GM23248 (cell line): ENCODE measurements around the gene SNX9. TPM values are rescaled to one million over a fixed set of nuclear protein-coding genes. Genes with fewer than 3 reads are reported as not detected.

Experiments
- DNase-seq: peaks from one replicate; pipeline ENCODE4 v3.0.0-alpha.2; 2015
- H2AFZ ChIP-seq: fragments of 200-600 bp; sonication (generic); 2 replicates; pipeline ENCODE4 v1.6.1; 2016; ENCODE audit warnings: antibody characterized with exemption
- H3F3A ChIP-seq: fragments of 200-600 bp; sonication (generic); 2 replicates; pipeline ENCODE4 v1.6.1; 2016; ENCODE audit warnings: mild to moderate bottlenecking, antibody characterized with exemption, mixed run types; ENCODE audit not compliant: insufficient read depth
- H3K27ac ChIP-seq: fragments of 200-600 bp; sonication (generic); 2 replicates; pipeline ENCODE4 v1.5.1; 2016; ENCODE audit warnings: mild to moderate bottlenecking
- H3K27me3 ChIP-seq: fragments of 200-600 bp; sonication (generic); replicated peaks from 2 replicates; pipeline ENCODE4 v1.6.1; 2016; ENCODE audit warnings: mild to moderate bottlenecking; ENCODE audit not compliant: insufficient read depth
- H3K36me3 ChIP-seq: fragments of 200-600 bp; sonication (generic); 2 replicates; pipeline ENCODE4 v1.6.1; 2016; ENCODE audit warnings: low read depth, mild to moderate bottlenecking
- H3K4me1 ChIP-seq: fragments of 200-600 bp; sonication (generic); 2 replicates; pipeline ENCODE4 v1.6.1; 2016; ENCODE audit warnings: mild to moderate bottlenecking; ENCODE audit not compliant: insufficient read depth
- H3K4me2 ChIP-seq: fragments of 200-600 bp; sonication (generic); one replicate; pipeline ENCODE4 v1.6.1; 2016; ENCODE audit warnings: mild to moderate bottlenecking; ENCODE audit not compliant: unreplicated experiment
- H3K4me3 ChIP-seq: fragments of 200-600 bp; sonication (generic); 2 replicates; pipeline ENCODE4 v1.5.1; 2016; ENCODE audit warnings: mild to moderate bottlenecking
- H3K79me2 ChIP-seq: fragments of 200-600 bp; sonication (generic); 2 replicates; pipeline ENCODE4 v1.6.1; 2016; ENCODE audit warnings: mild to moderate bottlenecking; ENCODE audit not compliant: insufficient read depth
- H3K9ac ChIP-seq: fragments of 200-600 bp; sonication (generic); 2 replicates; pipeline ENCODE4 v1.6.1; 2016; ENCODE audit warnings: mild to moderate bottlenecking
- H3K9me2 ChIP-seq: fragments of 200-600 bp; sonication (generic); 2 replicates; pipeline ENCODE4 v1.6.1; 2016; ENCODE audit warnings: mixed run types, mild to moderate bottlenecking, moderate library complexity; ENCODE audit not compliant: insufficient read depth
- H3K9me3 ChIP-seq: fragments of 200-600 bp; sonication (generic); one replicate; pipeline ENCODE4 v1.6.1; 2017; ENCODE audit warnings: low read depth
- H4K20me1 ChIP-seq: fragments of 200-600 bp; sonication (generic); 2 replicates; pipeline ENCODE4 v1.6.0; 2016; ENCODE audit not compliant: insufficient read depth
- EZH2 ChIP-seq: fragments of 200-600 bp; sonication (generic); IDR thresholded peaks from 2 replicates; pipeline ENCODE4 v1.6.1; 2018; ENCODE audit warnings: antibody characterized with exemption, mild to moderate bottlenecking; ENCODE audit not compliant: insufficient read depth, poor library complexity, severe bottlenecking
- EZH2phosphoT487 ChIP-seq: fragments of 200-600 bp; sonication (generic); IDR thresholded peaks from 2 replicates; pipeline ENCODE4 v1.6.1; 2018; ENCODE audit warnings: antibody characterized with exemption, moderate library complexity, mild to moderate bottlenecking, low read depth; ENCODE audit not compliant: insufficient read depth
- WGBS, 2 experiments: methylation state at CpG; one replicate each; pipeline ENCODE4 v1.1.6; 2015 to 2017; ENCODE audit warnings: low lambda C conversion rate in 2 of 2, low coverage in 1 of 2; ENCODE audit errors: missing lambda C conversion rate in 2 of 2; 5-methylcytosine and 5-hydroxymethylcytosine counted together
- in situ Hi-C: fragments of 300-500 bp; cut with MboI; formaldehyde crosslinking; loops from 2 replicates; pipeline ENCODE4 v1.15.0; 2020
- polyA plus RNA-seq: library from polyadenylated mRNA; unstranded; fragments of >200 nt; fragmentation: Nextera tagmentation; extraction: Ambion mirVana; gene quantifications from 2 replicates; pipeline ENCODE4 v1.2.1, GENCODE V29; 2016
- total RNA-seq: library from RNA; depleted of rRNA; stranded (reverse); fragments of >200 nt; shearing (Covaris generic); gene quantifications from 2 replicates; pipeline ENCODE4 v1.2.3, GENCODE V29; 2014

SNX9 gene
- total and polyA plus RNA-seq, 2 experiments from 2014 or later, result 80.4 to 89.6 TPM

DNA sequence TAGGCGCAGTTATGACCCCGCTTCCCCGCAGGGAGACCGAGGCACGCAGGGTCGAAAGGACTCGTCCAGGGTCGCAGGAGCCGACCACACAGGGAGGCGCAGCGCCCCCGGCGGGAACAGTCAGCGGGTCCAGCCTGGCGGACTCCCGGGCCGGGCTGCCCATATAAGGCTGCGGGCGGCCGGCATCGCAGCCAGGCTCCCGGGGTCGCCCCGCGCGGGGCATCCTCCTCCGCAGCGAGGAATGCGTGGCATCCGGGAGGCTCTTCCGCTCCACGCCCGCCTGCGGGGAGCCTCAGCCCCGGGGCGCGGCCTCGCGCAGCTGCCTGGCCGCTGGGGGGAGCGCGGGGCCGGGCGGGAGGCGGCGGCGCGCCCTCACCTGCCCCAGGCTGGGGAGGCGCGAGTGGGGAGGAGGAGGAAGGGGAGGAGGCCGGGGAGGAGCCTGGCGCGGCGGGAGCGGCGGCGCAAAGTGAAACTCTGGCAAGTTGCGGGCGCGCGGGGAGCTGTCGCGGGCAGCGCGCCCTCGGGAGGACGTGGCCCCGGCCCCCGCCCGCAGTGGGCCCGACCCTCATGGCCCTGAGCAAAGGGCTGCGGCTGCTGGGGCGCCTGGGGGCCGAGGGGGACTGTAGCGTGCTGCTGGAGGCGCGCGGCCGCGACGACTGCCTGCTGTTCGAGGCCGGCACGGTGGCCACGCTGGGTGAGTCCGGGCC, 158.5 kb downstream of the SNX9 start, which contains the start of gene SYNJ2:
Gene SYNJ2, plus strand, starts transcription at position 469 of the 707 bp plus-strand sequence. Its CDS starts 99 bp downstream, at position 568.
- peak within 1 kb of the TSS; percentile 96 for H3K4me3 ChIP-seq

GRCh38 chr6:157982102-157982562, 159.1 kb downstream of the SNX9 start:
- Histone ChIP-seq H2AFZ (peak overlapping the region; percentile 60), H3K79me2 (peaks cover 49% of the 10 kb centered on the region)

More for the DNA sequence above, 158.5 kb downstream of the SNX9 start, which contains the start of gene SYNJ2:
- peak; percentile 88 for DNase-seq
- TF ChIP-seq EZH2phosphoT487 (no peak), EZH2 (no peak)
- Histone ChIP-seq H2AFZ (peak within 1 kb of the TSS; percentile 60), H4K20me1 (no peaks in the 10 kb centered on the region), H3K4me2 (peak within 1 kb of the TSS; percentile 99), H3K9ac (peak within 1 kb of the TSS; percentile 89), H3K9me2 (no peaks in the 10 kb centered on the region), H3K36me3 (no peaks in the 10 kb centered on the region), H3F3A (peaks cover 31% of the 10 kb centered on the region), H3K27me3 (no peaks in the 10 kb centered on the region), H3K27ac (peak within 1 kb of the TSS; percentile 49; the same call in 1 of the 2 replicates), H3K79me2 (peaks cover 44% of the 10 kb centered on the region), H3K4me1 (peaks cover 17% of the 10 kb centered on the region), H3K9me3 (no peaks in the 10 kb centered on the region)
- WGBS, 2 experiments, result 2 to 3% methylated on average over 33 to 67 of the region's 86 CpGs
- in situ Hi-C loops, result no loop called here

GRCh38 chr6:157982563-157983405, 159.7 kb downstream of the SNX9 start:
- peak; percentile 74 for DNase-seq
- no peak for TF ChIP-seq EZH2
- no peak for TF ChIP-seq EZH2phosphoT487
- peak overlapping the region; percentile 99 for H3K4me2 ChIP-seq
- no peaks in the 10 kb centered on the region for H3K9me3 ChIP-seq
- H3K9ac ChIP-seq, result peak overlapping the region; percentile 89
- 25 to 28% methylated on average over 17 of the region's 17 CpGs for whole genome bisulfite sequencing, 2 experiments
- H4K20me1 ChIP-seq, result no peaks in the 10 kb centered on the region
- in situ Hi-C loops, result no loop called here
- H3K9me2 ChIP-seq, result no peaks in the 10 kb centered on the region
- no peaks in the 10 kb centered on the region for H3K36me3 ChIP-seq
- H3K4me3 ChIP-seq, result peak overlapping the region; percentile 96
- H3K27ac ChIP-seq, result peak overlapping the region; percentile 49
- peaks cover 56% of the 10 kb centered on the region for H3K79me2 ChIP-seq
- H2AFZ ChIP-seq, result peak overlapping the region; percentile 60
- H3K4me1 ChIP-seq, result peaks cover 17% of the 10 kb centered on the region
- peaks cover 31% of the 10 kb centered on the region for H3F3A ChIP-seq
- no peaks in the 10 kb centered on the region for H3K27me3 ChIP-seq

More at GRCh38 chr6:157982102-157982562, 159.1 kb downstream of the SNX9 start:
- Histone ChIP-seq H3K9me3 (no peaks in the 10 kb centered on the region), H3F3A (peaks cover 31% of the 10 kb centered on the region), H3K4me2 (peak overlapping the region; percentile 99), H3K9ac (peak overlapping the region; percentile 89), H3K36me3 (no peaks in the 10 kb centered on the region), H3K9me2 (no peaks in the 10 kb centered on the region), H3K4me1 (peaks cover 17% of the 10 kb centered on the region), H4K20me1 (no peaks in the 10 kb centered on the region), H3K4me3 (peak overlapping the region; percentile 96), H3K27ac (no peak overlapping the region), H3K27me3 (no peaks in the 10 kb centered on the region)
- peak; percentile 74 for DNase-seq
- WGBS, 2 experiments, result 1% methylated on average over 22 to 30 of the region's 36 CpGs
- TF ChIP-seq EZH2phosphoT487, result no peak
- TF ChIP-seq EZH2, result no peak
- in situ Hi-C loops, result no loop called here

DNA sequence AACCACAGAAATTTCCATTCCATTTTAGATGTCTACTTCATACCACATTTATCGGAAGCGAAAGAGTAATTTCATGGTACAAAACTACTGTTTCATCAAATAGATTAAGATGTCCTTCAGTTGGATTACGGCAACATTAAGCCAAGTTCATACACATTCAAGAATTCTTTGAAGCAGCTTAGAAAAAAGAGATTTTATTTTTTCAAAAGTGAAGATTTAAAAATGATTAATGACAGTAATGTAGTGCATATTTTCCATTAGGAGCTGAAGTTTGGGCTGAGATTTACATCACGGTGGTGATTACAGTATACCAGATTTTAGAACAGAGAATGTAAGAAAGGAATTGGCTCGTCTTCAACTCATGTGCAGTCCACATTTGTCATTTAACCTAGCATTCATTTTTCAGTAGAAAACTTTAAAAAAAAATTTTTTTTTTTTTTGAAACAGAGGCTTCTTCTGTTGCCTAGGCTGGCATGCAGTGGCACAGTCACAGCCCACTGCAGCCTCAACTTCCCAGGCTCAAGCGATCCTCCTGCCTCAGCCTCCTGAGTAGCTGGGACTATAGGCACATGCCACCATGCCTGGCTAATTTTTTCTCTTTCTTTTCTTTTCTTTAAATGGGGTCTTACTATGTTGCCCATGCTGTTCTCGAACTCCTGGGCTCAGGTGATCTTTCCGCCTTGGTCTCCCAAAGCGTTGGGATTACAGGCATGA, 160.5 kb downstream of the SNX9 start:
- H3K27ac ChIP-seq, result peak overlapping the region; percentile 49
- H3K36me3 ChIP-seq, result no peaks in the 10 kb centered on the region
- no peaks in the 10 kb centered on the region for H3K9me3 ChIP-seq
- peaks cover 17% of the 10 kb centered on the region for H3K4me1 ChIP-seq
- TF ChIP-seq EZH2phosphoT487 (no peak), EZH2 (no peak)
- peak overlapping the region; percentile 89 for H3K9ac ChIP-seq
- H3K27me3 ChIP-seq, result no peaks in the 10 kb centered on the region
- peaks cover 64% of the 10 kb centered on the region for H3K79me2 ChIP-seq
- peaks cover 29% of the 10 kb centered on the region for H3F3A ChIP-seq
- 59 to 66% methylated on average over 9 of the region's 9 CpGs for WGBS, 2 experiments
- H3K9me2 ChIP-seq, result no peaks in the 10 kb centered on the region
- peak overlapping the region; percentile 99 for H3K4me2 ChIP-seq
- H4K20me1 ChIP-seq, result no peaks in the 10 kb centered on the region
- peak overlapping the region; percentile 96 for H3K4me3 ChIP-seq
- no peak overlapping the region for H2AFZ ChIP-seq
- in situ Hi-C loops, result no loop called here
- DNase-seq, result peak; percentile 77
